Suprapubic skin (tissue), 4 donors: ENCODE data around the gene IVD. TPM values are rescaled to one million over a fixed set of nuclear protein-coding genes. Genes with fewer than 3 reads are reported as not detected.

Experiments used
- DNase-seq, 2 donors: peaks; one replicate each; pipeline ENCODE4 v3.0.0-alpha.2; 2019; ENCODE audit warnings: low spot score in 2 of 2
- H3K27ac ChIP-seq: fragments of 200-600 bp; sonication (generic); one replicate; pipeline ENCODE4 v1.5.1; 2019
- H3K27me3 ChIP-seq: fragments of 200-600 bp; sonication (generic); one replicate; pipeline ENCODE4 v1.5.1; 2019
- H3K36me3 ChIP-seq: fragments of 200-600 bp; sonication (generic); one replicate; pipeline ENCODE4 v1.5.1; 2019
- H3K4me1 ChIP-seq: fragments of 200-600 bp; sonication (generic); one replicate; pipeline ENCODE4 v1.5.1; 2019
- H3K4me3 ChIP-seq: fragments of 200-600 bp; sonication (generic); one replicate; pipeline ENCODE4 v1.5.1; 2019; ENCODE audit warnings: mild to moderate bottlenecking
- H3K9me3 ChIP-seq: fragments of 200-600 bp; sonication (generic); one replicate; pipeline ENCODE4 v1.5.1; 2019
- EP300 ChIP-seq: sonication (generic); formaldehyde crosslinking; IDR thresholded peaks from one replicate; pipeline ENCODE4 v1.6.1; 2017; ENCODE audit warnings: antibody characterized with exemption
- POLR2A ChIP-seq, 2 donors: fragments of 450-650 bp; IDR thresholded peaks; one replicate each; pipeline ENCODE4 v1.6.1; 2017; ENCODE audit warnings: antibody characterized with exemption in 2 of 2, mild to moderate bottlenecking in 2 of 2, moderate library complexity in 2 of 2
- POLR2AphosphoS5 ChIP-seq, 3 donors: sonication (generic); formaldehyde crosslinking; IDR thresholded peaks; one replicate each; pipeline ENCODE4 v1.6.1; 2017; ENCODE audit warnings: antibody characterized with exemption in 3 of 3
- WGBS: methylation state at CpG from one replicate; pipeline ENCODE4 v1.1.5; 2018; 5-methylcytosine and 5-hydroxymethylcytosine counted together
- total RNA-seq, 4 donors: library from RNA; depleted of rRNA; stranded (reverse); fragments of >200 nt; gene quantifications; one replicate each; pipeline ENCODE4 v1.1.0, GENCODE V29; 2016
- TF ChIP-seq, protein P1 (sequence below), 2 donors: fragments of 200-600 bp in 1 of 2; fragments of 450-650 bp in 1 of 2; sonication (generic) in 1 of 2; IDR thresholded peaks; one replicate each; pipeline ENCODE4 v1.5.1; 2016 to 2019; ENCODE audit warnings: antibody characterized with exemption in 2 of 2, mild to moderate bottlenecking in 1 of 2, moderate library complexity in 1 of 2

The IVD gene
- total RNA-seq, 4 donors from 2014 or later = 7.7 to 18.3 (median 13.3) TPM

DNA sequence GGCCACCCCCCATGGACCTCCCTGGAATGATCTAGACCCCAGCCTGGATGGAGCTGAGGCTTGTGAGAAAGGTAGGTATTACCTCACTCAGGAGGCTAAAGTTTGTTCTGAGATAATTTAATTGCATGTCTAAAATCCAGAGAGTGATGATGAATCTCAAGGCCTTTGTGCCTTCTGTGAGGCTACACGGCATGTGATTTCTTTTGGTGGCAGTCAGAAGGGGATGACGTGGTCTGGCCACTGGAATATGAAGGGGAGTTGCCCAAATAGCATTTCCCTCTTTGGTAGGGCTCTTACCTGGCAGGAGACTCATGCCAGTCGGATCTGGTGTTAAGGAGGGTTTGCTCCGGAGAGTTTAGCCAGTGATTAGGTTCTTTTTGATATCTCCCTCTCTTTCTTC, 37.7 kb downstream of the IVD start:
- TF ChIP-seq POLR2A (IDR thresholded peaks at IDR 0.05) = no peak
- TF ChIP-seq EP300 = no peak
- DNase-seq = no peak
- peaks cover 42% of the 10 kb centered on the region for H3K4me1 ChIP-seq
- H3K9me3 ChIP-seq = no peaks in the 10 kb centered on the region
- no peak overlapping the region for H3K27ac ChIP-seq
- WGBS = 73% methylated on average over 4 of the region's 4 CpGs
- no peaks in the 10 kb centered on the region for H3K27me3 ChIP-seq
- no peaks in the 10 kb centered on the region for H3K36me3 ChIP-seq
- H3K4me3 ChIP-seq = no peak overlapping the region

DNA sequence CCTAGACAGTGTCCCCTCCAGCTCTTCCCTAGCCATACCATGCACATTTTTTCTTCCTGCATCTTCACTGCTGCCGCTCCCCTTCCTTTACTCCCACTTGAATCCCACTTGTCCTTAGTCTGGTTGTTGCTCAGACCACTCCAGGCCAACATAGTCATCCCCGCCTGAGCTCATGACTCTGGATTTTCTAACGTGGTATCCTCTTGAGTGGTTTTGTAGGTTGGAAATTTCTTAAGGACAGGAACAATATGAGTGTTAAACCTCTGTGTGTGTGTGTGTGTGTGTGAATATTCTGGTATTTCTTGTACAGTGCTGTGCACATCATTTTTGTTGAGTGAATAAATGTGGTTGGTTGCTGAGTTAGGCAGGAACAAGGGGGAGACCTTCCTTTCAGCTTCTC, 38.3 kb downstream of the IVD start:
- H3K27ac ChIP-seq = no peak overlapping the region
- no peak for DNase-seq

DNA sequence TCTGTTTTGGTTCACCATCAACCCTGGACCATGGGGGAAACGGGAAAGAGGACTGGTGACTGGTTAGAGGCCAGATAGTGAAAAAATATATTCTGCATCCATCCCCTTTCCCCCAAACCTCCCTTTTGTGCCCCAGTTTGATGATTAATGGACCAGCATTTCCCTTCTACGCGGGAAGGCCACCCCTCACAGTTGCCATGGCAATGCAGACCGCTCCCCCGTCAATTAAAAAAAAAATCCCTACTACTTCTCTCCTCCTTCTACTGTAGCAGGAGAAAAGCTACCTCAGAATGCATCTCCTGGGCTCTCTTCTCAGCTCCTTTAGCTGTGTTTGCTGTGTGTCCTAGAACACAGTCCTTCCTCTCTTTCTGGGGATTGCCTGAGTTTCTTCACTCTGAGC, 39.1 kb downstream of the IVD start:
- no peak for TF ChIP-seq EP300
- no peak for TF ChIP-seq POLR2AphosphoS5 (IDR thresholded peaks at IDR 0.05)
- no peak for TF ChIP-seq POLR2A (IDR thresholded peaks at IDR 0.05)
- TF ChIP-seq, protein P1, sequence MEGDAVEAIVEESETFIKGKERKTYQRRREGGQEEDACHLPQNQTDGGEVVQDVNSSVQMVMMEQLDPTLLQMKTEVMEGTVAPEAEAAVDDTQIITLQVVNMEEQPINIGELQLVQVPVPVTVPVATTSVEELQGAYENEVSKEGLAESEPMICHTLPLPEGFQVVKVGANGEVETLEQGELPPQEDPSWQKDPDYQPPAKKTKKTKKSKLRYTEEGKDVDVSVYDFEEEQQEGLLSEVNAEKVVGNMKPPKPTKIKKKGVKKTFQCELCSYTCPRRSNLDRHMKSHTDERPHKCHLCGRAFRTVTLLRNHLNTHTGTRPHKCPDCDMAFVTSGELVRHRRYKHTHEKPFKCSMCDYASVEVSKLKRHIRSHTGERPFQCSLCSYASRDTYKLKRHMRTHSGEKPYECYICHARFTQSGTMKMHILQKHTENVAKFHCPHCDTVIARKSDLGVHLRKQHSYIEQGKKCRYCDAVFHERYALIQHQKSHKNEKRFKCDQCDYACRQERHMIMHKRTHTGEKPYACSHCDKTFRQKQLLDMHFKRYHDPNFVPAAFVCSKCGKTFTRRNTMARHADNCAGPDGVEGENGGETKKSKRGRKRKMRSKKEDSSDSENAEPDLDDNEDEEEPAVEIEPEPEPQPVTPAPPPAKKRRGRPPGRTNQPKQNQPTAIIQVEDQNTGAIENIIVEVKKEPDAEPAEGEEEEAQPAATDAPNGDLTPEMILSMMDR (IDR thresholded peaks at IDR 0.05) = no peak
- H3K36me3 ChIP-seq = no peaks in the 10 kb centered on the region
- H3K4me3 ChIP-seq = no peak overlapping the region
- WGBS = 86% methylated on average over 5 of the region's 5 CpGs
- no peak for DNase-seq
- no peak overlapping the region for H3K27ac ChIP-seq
- H3K9me3 ChIP-seq = no peaks in the 10 kb centered on the region
- peaks cover 35% of the 10 kb centered on the region for H3K4me1 ChIP-seq
- H3K27me3 ChIP-seq = no peaks in the 10 kb centered on the region

More for the DNA sequence above, 38.3 kb downstream of the IVD start:
- Histone ChIP-seq H3K4me3 (no peak overlapping the region), H3K9me3 (no peaks in the 10 kb centered on the region), H3K27me3 (no peaks in the 10 kb centered on the region), H3K4me1 (peaks cover 40% of the 10 kb centered on the region), H3K36me3 (no peaks in the 10 kb centered on the region)
- TF ChIP-seq POLR2A (IDR thresholded peaks at IDR 0.05) (no peak), EP300 (no peak), POLR2AphosphoS5 (IDR thresholded peaks at IDR 0.05) (no peak)
- 80% methylated on average over 3 of the region's 3 CpGs for WGBS

DNA sequence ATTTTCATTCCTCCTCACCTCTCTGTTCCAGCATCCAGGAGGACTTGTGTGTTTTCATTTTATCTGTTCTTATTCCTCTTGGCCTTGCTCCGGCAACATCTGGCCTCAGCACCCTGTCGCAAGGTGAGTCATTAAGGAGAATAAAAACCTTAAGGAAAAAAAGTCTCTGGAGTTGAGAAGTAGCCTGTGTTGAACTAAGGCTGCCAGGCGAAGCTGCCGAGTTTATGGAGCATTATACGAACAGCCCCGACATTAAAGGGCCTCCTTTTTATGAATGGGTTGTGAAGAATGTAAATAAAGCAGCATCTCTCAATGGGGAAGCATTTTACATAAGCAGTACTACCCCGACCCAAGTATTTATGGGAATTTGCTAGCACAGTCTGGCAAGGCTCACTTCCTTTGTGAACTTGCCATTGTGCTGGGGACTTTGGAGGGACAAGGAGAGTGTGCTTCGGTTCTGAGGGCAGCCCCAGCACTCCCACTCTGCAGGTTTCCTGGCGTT, 39.9 kb downstream of the IVD start:
- Histone ChIP-seq H3K27ac (no peak overlapping the region), H3K4me1 (peaks cover 32% of the 10 kb centered on the region), H3K4me3 (no peak overlapping the region), H3K9me3 (no peaks in the 10 kb centered on the region), H3K27me3 (no peaks in the 10 kb centered on the region), H3K36me3 (no peaks in the 10 kb centered on the region)
- 43% methylated on average over 9 of the region's 9 CpGs for WGBS
- DNase-seq = no peak
- TF ChIP-seq, protein P1 (IDR thresholded peaks at IDR 0.05) = no peak
- TF ChIP-seq POLR2AphosphoS5 (IDR thresholded peaks at IDR 0.05) (no peak), EP300 (no peak), POLR2A (IDR thresholded peaks at IDR 0.05) (no peak)

DNA sequence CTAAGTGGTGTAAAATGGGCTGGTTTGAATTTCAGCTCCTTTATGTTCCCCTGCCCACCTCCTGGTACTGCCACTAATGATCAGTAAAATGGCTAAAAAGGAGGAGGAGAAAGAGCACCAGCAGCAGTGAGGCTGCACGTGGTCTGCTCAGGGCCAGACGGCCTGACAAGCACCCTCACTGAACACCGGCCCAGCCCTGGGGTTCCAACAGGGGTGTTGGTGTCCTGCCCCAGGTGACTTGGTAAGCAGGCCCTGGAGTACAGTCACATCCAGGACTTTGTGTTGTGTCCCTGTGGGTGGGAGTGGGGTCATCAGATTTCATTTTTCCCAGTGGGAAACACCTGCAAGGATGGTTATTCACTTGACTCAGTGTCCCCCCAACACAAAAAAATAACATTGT, 40.5 kb downstream of the IVD start:
- H3K27ac ChIP-seq = no peak overlapping the region
- no peaks in the 10 kb centered on the region for H3K36me3 ChIP-seq
- no peak for DNase-seq
- no peaks in the 10 kb centered on the region for H3K9me3 ChIP-seq
- H3K4me3 ChIP-seq = no peak overlapping the region
- TF ChIP-seq, protein P1 (IDR thresholded peaks at IDR 0.05) = no peak
- no peak for TF ChIP-seq EP300
- no peak for TF ChIP-seq POLR2A (IDR thresholded peaks at IDR 0.05)
- no peak for TF ChIP-seq POLR2AphosphoS5 (IDR thresholded peaks at IDR 0.05)
- H3K27me3 ChIP-seq = no peaks in the 10 kb centered on the region
- 92% methylated on average over 3 of the region's 3 CpGs for WGBS
- H3K4me1 ChIP-seq = peaks cover 30% of the 10 kb centered on the region

DNA sequence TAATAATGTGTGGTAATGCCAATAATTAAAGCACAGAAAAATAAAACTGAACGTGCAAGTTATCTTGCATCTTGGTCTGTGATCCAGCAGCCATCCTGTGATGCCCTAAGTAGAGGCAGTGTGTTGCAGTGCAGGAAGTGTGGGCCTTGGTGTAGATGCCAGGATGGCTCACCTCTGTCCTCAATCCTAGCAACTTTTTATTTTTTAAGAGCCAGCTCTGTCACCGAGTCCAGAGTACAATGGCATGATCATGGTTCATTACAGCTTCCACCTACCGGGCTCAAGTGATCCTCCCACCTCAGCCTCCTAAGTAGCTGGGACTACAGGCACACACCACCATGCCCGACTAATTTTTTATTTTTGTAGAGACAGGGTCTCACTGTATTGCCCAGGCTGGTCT, 42.8 kb downstream of the IVD start:
- 97% methylated on average over 4 of the region's 4 CpGs for WGBS
- TF ChIP-seq EP300 = no peak
- TF ChIP-seq POLR2A (IDR thresholded peaks at IDR 0.05) = no peak
- no peak for TF ChIP-seq POLR2AphosphoS5 (IDR thresholded peaks at IDR 0.05)
- TF ChIP-seq, protein P1 (IDR thresholded peaks at IDR 0.05) = no peak
- Histone ChIP-seq H3K27ac (no peak overlapping the region), H3K27me3 (no peaks in the 10 kb centered on the region), H3K9me3 (no peaks in the 10 kb centered on the region), H3K36me3 (no peaks in the 10 kb centered on the region), H3K4me1 (peaks cover 28% of the 10 kb centered on the region), H3K4me3 (no peak overlapping the region)
- no peak for DNase-seq
